CD4-positive, alpha-beta memory T cell (primary cell): ENCODE results near the gene RASGRP2. TPM values are rescaled to one million over a fixed set of nuclear protein-coding genes. Genes with fewer than 3 reads are reported as not detected.

Experiments
- CTCF ChIA-PET: fragments of 350-600 bp; sonication (Branson Sonifier 250); formaldehyde crosslinking; loops from one replicate; lab custom pipeline; 2021; ENCODE audit warnings: inconsistent platforms; ENCODE audit not compliant: partially characterized antibody; lab: Charles Lee
- POLR2A ChIA-PET: fragments of 350-600 bp; sonication (Branson Sonifier 250); formaldehyde crosslinking; loops from one replicate; lab custom pipeline; 2021; ENCODE audit not compliant: partially characterized antibody; lab: Charles Lee
- DNase-seq, 5 donors: peaks; one replicate each; pipeline versions ENCODE4 v3.0.0 to v3.0.0-alpha.2; 2020 to 2022; ENCODE audit warnings: mixed read lengths in 1 of 5
- H3K27ac ChIP-seq: one replicate; pipeline ENCODE4 v1.7.0; 2013; ENCODE audit warnings: low read depth, low read length
- H3K27me3 ChIP-seq: 2 replicates; pipeline ENCODE4 v1.7.0; 2013; ENCODE audit warnings: mild to moderate bottlenecking, low read length, moderate library complexity; ENCODE audit not compliant: insufficient read depth
- H3K36me3 ChIP-seq: 2 replicates; pipeline ENCODE4 v1.7.0; 2013; ENCODE audit warnings: mild to moderate bottlenecking, low read length, moderate library complexity; ENCODE audit not compliant: insufficient read depth
- H3K4me1 ChIP-seq: 2 replicates; pipeline ENCODE4 v1.7.0; 2013; ENCODE audit warnings: mild to moderate bottlenecking, low read length, moderate library complexity; ENCODE audit not compliant: insufficient read depth
- H3K4me3 ChIP-seq, 2 donors: one replicate each; pipeline ENCODE4 v1.7.0; 2013; ENCODE audit warnings: low read length in 2 of 2, mild to moderate bottlenecking in 1 of 2
- H3K9me3 ChIP-seq, 2 donors: one replicate each; pipeline ENCODE4 v1.7.0; 2013; ENCODE audit warnings: low read length in 2 of 2, control low read depth in 1 of 2; ENCODE audit not compliant: control insufficient read depth in 1 of 2
- H3K27ac Mint-ChIP-seq, 7 donors: one replicate each; pipeline ENCODE4 v1.8.0; 2020 to 2021; ENCODE audit warnings: mixed read lengths in 7 of 7, mild to moderate bottlenecking in 6 of 7, inconsistent platforms in 3 of 7, moderate library complexity in 3 of 7
- H3K27me3 Mint-ChIP-seq, 2 donors: one replicate each; pipeline ENCODE4 v1.8.0; 2020 to 2021; ENCODE audit warnings: mixed read lengths in 2 of 2
- H3K36me3 Mint-ChIP-seq, 2 donors: one replicate each; pipeline ENCODE4 v1.8.0; 2020 to 2021; ENCODE audit warnings: mixed read lengths in 2 of 2, inconsistent platforms in 1 of 2, mild to moderate bottlenecking in 1 of 2
- H3K4me1 Mint-ChIP-seq, 4 donors: one replicate each; pipeline ENCODE4 v1.8.0; 2020 to 2021; ENCODE audit warnings: mixed read lengths in 4 of 4, mild to moderate bottlenecking in 1 of 4
- H3K4me3 Mint-ChIP-seq, 8 donors: one replicate each; pipeline ENCODE4 v1.8.0; 2020 to 2021; ENCODE audit warnings: mixed read lengths in 8 of 8, mild to moderate bottlenecking in 7 of 8, moderate library complexity in 6 of 8, inconsistent platforms in 3 of 8
- H3K9me3 Mint-ChIP-seq, 8 donors: one replicate each; pipeline ENCODE4 v1.8.0; 2020 to 2021; ENCODE audit warnings: mixed read lengths in 8 of 8, mild to moderate bottlenecking in 5 of 8, inconsistent platforms in 3 of 8, moderate library complexity in 1 of 8
- intact Hi-C: fragments of 100-400 bp; cut with micrococcal nuclease; formaldehyde crosslinking; loops from one replicate; pipeline ENCODE4 v1.15.1; 2023
- polyA plus RNA-seq, 2 donors: library from polyadenylated mRNA; unstranded; fragments of 300-500 nt; fragmentation: Illumina TruSeq; gene quantifications; one replicate each; pipeline ENCODE4 v1.2.3, GENCODE V29; 2021
- total RNA-seq, 2 experiments: library from RNA; stranded (reverse); gene quantifications; one replicate each; pipeline ENCODE4 v1.2.3, GENCODE V29; 2021

The RASGRP2 gene
- total and polyA plus RNA-seq, 4 experiments from 2014 or later: 177 to 463 (median 324) TPM

DNA sequence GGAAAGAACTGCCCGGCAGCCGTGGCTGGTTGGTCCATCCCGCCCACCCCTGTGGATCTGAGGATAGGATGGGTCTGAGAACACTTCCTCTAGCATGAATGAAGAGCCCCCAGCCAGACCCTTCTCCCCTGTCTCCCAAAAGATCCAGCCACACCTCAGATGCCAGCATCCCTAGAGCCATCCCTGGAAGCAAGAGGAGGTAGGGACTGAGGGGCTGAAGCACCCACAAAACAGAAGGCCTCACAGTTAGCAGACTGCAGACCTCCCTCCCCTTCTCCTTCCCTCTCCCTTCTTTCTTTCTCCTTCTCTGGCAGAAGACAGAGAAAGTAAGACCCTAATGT lies 22.6 kb downstream of the RASGRP2 start:
- Histone ChIP-seq H3K36me3 (peaks cover 3% of the 10 kb centered on the region), H3K4me3 (no peak overlapping the region), H3K9me3 (no peaks in the 10 kb centered on the region), H3K27ac (no peak overlapping the region), H3K4me1 (peaks cover 8% of the 10 kb centered on the region), H3K27me3 (peaks cover 16% of the 10 kb centered on the region)
- intact Hi-C loops: no loop called here
- H3K4me3 Mint-ChIP-seq: peak overlapping the region in 2 of 8 donors; percentile 13 to 35
- H3K27me3 Mint-ChIP-seq: peaks cover 22 to 30% of the 10 kb centered on the region in 2 donors
- peaks cover 0 to 4% of the 10 kb centered on the region in 2 donors for H3K36me3 Mint-ChIP-seq
- DNase-seq: no peak
- peaks cover 11 to 25% (median 14%) of the 10 kb centered on the region in 4 donors for H3K4me1 Mint-ChIP-seq
- CTCF ChIA-PET: interaction anchor here (1.5 kb wide), 1 partner anchor 33 kb away, joined by 4 read pairs; no protein-coding TSS in a partner anchor
- POLR2A ChIA-PET: interaction anchor here (1.3 kb wide), 1 partner anchor 17 kb away, joined by 3 read pairs; no protein-coding TSS in a partner anchor
- no peaks in the 10 kb centered on the region for H3K9me3 Mint-ChIP-seq
- peak overlapping the region in 1 of 7 donors; percentile 27 for H3K27ac Mint-ChIP-seq

DNA sequence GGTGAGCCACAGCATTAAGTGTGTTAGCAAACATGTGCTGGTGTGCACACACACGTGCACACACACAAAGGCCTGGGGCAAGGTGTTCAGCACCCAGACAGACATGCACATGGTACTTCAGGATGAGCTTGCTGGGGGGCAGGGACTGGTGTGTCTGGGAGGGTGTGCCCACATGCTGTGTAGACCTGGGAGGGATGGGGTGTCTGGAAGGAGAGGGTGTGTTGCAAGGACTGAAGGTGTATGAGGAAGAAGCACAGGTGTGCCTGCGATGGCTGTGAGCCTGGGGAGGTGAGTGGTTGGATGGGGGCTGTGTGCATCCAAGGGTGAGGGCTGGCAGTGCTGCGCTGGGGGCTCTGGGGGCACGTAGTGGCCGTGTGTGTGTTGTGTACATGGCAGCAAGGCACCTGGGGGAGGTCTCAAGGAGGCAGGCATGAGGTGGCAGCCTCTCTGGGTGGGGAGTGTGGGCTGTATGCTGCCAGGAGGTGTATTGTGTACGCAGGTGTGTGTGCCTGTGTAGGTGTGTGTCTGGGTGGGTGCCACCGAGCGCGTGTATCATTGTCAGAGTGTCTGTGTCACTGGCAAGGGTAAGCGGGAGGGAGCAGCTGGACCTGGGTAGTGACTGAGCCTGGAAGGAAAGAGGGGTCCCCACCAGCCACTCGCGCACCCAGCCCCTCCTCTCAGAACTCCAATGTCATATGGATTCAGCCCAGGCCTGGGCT lies 23.1 kb downstream of the RASGRP2 start:
- Histone ChIP-seq H3K4me1 (peaks cover 8% of the 10 kb centered on the region), H3K4me3 (no peak overlapping the region), H3K27ac (no peak overlapping the region), H3K27me3 (peaks cover 16% of the 10 kb centered on the region), H3K9me3 (no peaks in the 10 kb centered on the region), H3K36me3 (no peaks in the 10 kb centered on the region)
- peak in 1 of 5 donors; percentile 23 for DNase-seq
- Mint-ChIP-seq H3K4me1 (peaks cover 11 to 25% (median 14%) of the 10 kb centered on the region in 4 donors), H3K9me3 (no peaks in the 10 kb centered on the region), H3K4me3 (peak overlapping the region in 1 of 8 donors; percentile 35), H3K36me3 (peaks cover 0 to 4% of the 10 kb centered on the region in 2 donors), H3K27ac (peak overlapping the region in 4 of 7 donors; percentile 27 to 68 (median 50)), H3K27me3 (peaks cover 26 to 35% of the 10 kb centered on the region in 2 donors)
- POLR2A ChIA-PET: no interaction called here
- CTCF ChIA-PET: no interaction called here
- intact Hi-C loops: no loop called here

DNA sequence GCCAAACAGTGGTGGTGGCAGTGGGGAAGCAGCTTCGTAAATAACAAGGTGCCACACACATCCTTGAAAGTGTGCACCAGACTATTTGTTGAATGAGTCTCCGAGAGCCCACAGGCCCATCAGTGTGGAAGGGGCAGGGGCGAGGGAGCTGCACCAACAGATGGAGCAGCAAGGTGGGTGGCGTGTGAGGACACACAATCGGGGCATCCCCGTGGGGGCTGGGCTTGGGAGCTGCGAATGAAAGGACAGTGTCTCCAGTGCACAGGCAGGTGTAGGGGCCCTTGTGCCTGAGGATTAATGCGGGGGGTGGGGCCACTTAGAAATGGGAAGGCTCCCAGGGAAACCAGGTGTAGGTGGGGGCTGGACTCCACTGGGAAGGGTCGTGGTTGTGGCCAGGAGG lies 23.8 kb downstream of the RASGRP2 start:
- ChIA-PET CTCF (no interaction called here), POLR2A (no interaction called here)
- Mint-ChIP-seq H3K9me3 (no peaks in the 10 kb centered on the region), H3K4me3 (no peak overlapping the region), H3K27ac (peak overlapping the region in 1 of 7 donors; percentile 9), H3K36me3 (no peaks in the 10 kb centered on the region), H3K4me1 (peaks cover 7 to 22% (median 12%) of the 10 kb centered on the region in 4 donors), H3K27me3 (peaks cover 29 to 41% of the 10 kb centered on the region in 2 donors)
- peaks cover 8% of the 10 kb centered on the region for H3K4me1 ChIP-seq
- H3K9me3 ChIP-seq: no peaks in the 10 kb centered on the region
- peak in 1 of 5 donors; percentile 26 for DNase-seq
- no peaks in the 10 kb centered on the region for H3K36me3 ChIP-seq
- intact Hi-C loops: no loop called here
- H3K27ac ChIP-seq: no peak overlapping the region
- no peak overlapping the region for H3K4me3 ChIP-seq
- peaks cover 23% of the 10 kb centered on the region for H3K27me3 ChIP-seq

DNA sequence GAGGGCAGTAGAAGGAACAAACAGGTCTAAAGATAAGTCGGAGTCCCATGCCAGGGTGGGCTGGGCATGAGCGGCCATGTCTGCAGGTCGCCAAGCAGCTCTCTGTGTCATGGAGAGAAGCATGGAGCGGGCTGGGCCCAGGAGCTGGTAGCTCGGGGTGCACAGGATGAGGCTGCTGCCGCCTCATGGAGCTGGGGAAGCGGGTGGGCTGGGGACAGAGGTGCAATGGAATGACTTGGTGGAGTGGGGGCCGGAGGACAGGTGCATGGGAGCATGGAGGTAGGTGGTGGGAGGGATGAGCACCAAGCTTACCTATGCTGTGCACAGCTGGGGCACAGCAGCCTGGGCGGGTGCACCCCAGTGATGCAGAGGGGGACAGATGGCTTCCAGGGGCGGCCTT lies 24.5 kb downstream of the RASGRP2 start:
- no peak for DNase-seq
- peaks cover 5 to 23% (median 8%) of the 10 kb centered on the region in 4 donors for H3K4me1 Mint-ChIP-seq
- ChIA-PET POLR2A (interaction anchor here (1.0 kb wide), 1 partner anchor 23 kb away, joined by 3 read pairs; no protein-coding TSS in a partner anchor), CTCF (interaction anchor here (2.4 kb wide), 1 partner anchor 30 kb away, joined by 10 read pairs; no protein-coding TSS in a partner anchor)
- H3K36me3 Mint-ChIP-seq: no peaks in the 10 kb centered on the region
- Histone ChIP-seq H3K27me3 (peaks cover 29% of the 10 kb centered on the region), H3K4me1 (peaks cover 8% of the 10 kb centered on the region), H3K36me3 (no peaks in the 10 kb centered on the region), H3K27ac (no peak overlapping the region), H3K4me3 (no peak overlapping the region), H3K9me3 (no peaks in the 10 kb centered on the region)
- H3K27me3 Mint-ChIP-seq: peaks cover 36 to 49% of the 10 kb centered on the region in 2 donors
- peak overlapping the region in 1 of 7 donors; percentile 42 for H3K27ac Mint-ChIP-seq
- no peaks in the 10 kb centered on the region for H3K9me3 Mint-ChIP-seq
- H3K4me3 Mint-ChIP-seq: no peak overlapping the region
- intact Hi-C loops: no loop called here

DNA sequence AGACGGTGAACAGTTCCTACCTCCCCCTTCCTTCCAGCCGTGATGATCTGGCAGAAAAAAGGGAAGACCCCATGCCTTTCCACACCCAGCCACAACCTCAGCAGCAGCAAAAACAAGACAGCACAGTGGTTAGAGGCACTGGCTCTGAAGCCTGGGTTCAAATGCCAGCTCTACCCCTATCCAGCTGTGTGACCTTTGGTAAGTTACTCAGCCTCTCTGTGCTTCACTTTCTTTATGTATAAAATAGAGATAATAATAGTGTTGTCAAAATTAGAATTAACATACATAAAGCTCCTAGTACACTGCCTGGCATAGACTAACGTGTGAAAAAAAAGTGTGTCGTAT lies 25.2 kb downstream of the RASGRP2 start:
- Histone ChIP-seq H3K27ac (no peak overlapping the region), H3K4me3 (no peak overlapping the region), H3K27me3 (peaks cover 34% of the 10 kb centered on the region), H3K36me3 (no peaks in the 10 kb centered on the region), H3K4me1 (peaks cover 3% of the 10 kb centered on the region), H3K9me3 (no peaks in the 10 kb centered on the region)
- Mint-ChIP-seq H3K27me3 (peaks cover 41 to 55% of the 10 kb centered on the region in 2 donors), H3K4me3 (no peak overlapping the region), H3K36me3 (no peaks in the 10 kb centered on the region), H3K27ac (peak overlapping the region in 1 of 7 donors; percentile 42), H3K4me1 (peaks cover 0 to 23% (median 6%) of the 10 kb centered on the region in 4 donors), H3K9me3 (no peaks in the 10 kb centered on the region)
- no peak for DNase-seq
- POLR2A ChIA-PET: interaction anchor here (1.0 kb wide), 1 partner anchor 23 kb away, joined by 3 read pairs; no protein-coding TSS in a partner anchor
- CTCF ChIA-PET: interaction anchor here (2.4 kb wide), 1 partner anchor 30 kb away, joined by 10 read pairs; no protein-coding TSS in a partner anchor
- intact Hi-C loops: no loop called here

DNA sequence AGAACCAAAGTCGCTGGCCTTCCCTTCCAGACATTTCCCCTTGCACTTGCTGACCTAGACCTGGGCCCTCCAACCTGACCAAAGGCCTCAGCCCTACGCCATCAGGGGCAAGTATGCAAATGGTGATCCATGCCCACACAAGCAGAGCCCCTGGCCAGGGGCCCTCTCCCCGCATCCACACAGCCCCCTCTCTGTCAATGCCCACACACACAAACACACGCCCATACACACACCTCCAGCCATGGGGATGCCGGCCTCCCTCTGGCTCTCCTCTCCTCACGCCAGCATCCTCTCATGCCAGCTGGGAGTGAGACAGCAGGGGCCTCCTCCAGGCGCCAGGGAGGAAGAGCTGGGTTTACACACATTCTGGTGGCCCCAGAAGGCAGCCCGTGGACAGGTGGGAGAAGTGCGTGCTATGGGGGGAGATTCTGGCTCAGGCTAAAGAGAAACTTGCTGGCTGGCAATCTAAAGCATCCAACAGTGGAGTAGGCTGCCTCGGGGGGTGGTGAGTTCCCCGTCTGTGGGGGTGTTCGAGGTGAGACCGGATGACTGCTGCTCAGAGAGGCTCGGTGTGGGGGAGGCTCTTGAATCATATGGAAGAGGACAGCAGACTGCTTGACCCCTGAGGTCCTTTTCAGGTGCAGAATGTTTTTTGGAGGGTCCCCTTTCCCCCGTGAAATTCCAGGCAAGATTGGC lies 25.7 kb downstream of the RASGRP2 start:
- Mint-ChIP-seq H3K27me3 (peaks cover 41 to 55% of the 10 kb centered on the region in 2 donors), H3K27ac (no peak overlapping the region), H3K9me3 (no peaks in the 10 kb centered on the region), H3K4me3 (no peak overlapping the region), H3K36me3 (no peaks in the 10 kb centered on the region), H3K4me1 (peaks cover 0 to 19% (median 4%) of the 10 kb centered on the region in 4 donors)
- H3K36me3 ChIP-seq: no peaks in the 10 kb centered on the region
- peaks cover 34% of the 10 kb centered on the region for H3K27me3 ChIP-seq
- no peaks in the 10 kb centered on the region for H3K9me3 ChIP-seq
- no peak for DNase-seq
- intact Hi-C loops: no loop called here
- no peak overlapping the region for H3K27ac ChIP-seq
- no peak overlapping the region for H3K4me3 ChIP-seq
- ChIA-PET POLR2A (no interaction called here), CTCF (interaction anchor here (2.4 kb wide), 1 partner anchor 29 kb away, joined by 10 read pairs; no protein-coding TSS in a partner anchor)
- no peaks in the 10 kb centered on the region for H3K4me1 ChIP-seq

DNA sequence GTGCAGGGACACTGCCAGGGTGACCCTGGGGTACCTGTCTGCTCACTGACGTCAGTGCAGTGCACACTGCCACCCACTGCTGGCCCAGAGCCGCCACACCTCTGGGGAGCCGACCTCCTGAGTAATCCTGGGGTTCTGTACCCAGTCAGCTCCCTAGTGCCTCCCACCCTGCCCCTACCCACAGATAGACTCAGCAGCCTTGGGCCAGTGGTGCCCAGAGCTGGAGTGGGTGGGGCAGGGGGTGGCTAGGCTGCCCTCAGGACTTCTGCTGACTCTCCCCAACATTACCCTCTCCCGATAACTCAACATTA lies 26.7 kb downstream of the RASGRP2 start:
- Mint-ChIP-seq H3K36me3 (no peaks in the 10 kb centered on the region), H3K27me3 (peaks cover 42 to 54% of the 10 kb centered on the region in 2 donors), H3K4me3 (no peak overlapping the region), H3K27ac (no peak overlapping the region), H3K4me1 (peaks cover under 1 to 22% (median 7%) of the 10 kb centered on the region in 4 donors), H3K9me3 (no peaks in the 10 kb centered on the region)
- no peak overlapping the region for H3K27ac ChIP-seq
- no peak for DNase-seq
- H3K9me3 ChIP-seq: no peaks in the 10 kb centered on the region
- H3K27me3 ChIP-seq: peaks cover 35% of the 10 kb centered on the region
- H3K4me1 ChIP-seq: no peaks in the 10 kb centered on the region
- POLR2A ChIA-PET: interaction anchor here (0.7 kb wide), 1 partner anchor 25 kb away, joined by 3 read pairs; no protein-coding TSS in a partner anchor
- intact Hi-C loops: no loop called here
- CTCF ChIA-PET: interaction anchor here (2.4 kb wide), 1 partner anchor 28 kb away, joined by 10 read pairs; no protein-coding TSS in a partner anchor
- no peaks in the 10 kb centered on the region for H3K36me3 ChIP-seq
- H3K4me3 ChIP-seq: no peak overlapping the region
